Colonic mucosa (tissue), 4 donors: ENCODE results near the gene TLNRD1. TPM values are rescaled to one million over a fixed set of nuclear protein-coding genes. Genes with fewer than 3 reads are reported as not detected.

ENCODE experiments used
- DNase-seq: peaks from one replicate; pipeline ENCODE4 v3.0.0-alpha.2; 2020
- H3K27ac ChIP-seq: fragments of 200-600 bp; one replicate; pipeline ENCODE4 v1.8.0; 2021
- H3K27me3 ChIP-seq: fragments of 200-600 bp; one replicate; pipeline ENCODE4 v1.8.0; 2021
- H3K36me3 ChIP-seq: fragments of 200-600 bp; one replicate; pipeline ENCODE4 v1.8.0; 2021
- H3K4me1 ChIP-seq: fragments of 200-600 bp; one replicate; pipeline ENCODE4 v1.8.0; 2021; ENCODE audit warnings: mild to moderate bottlenecking
- H3K4me3 ChIP-seq: fragments of 200-600 bp; one replicate; pipeline ENCODE4 v1.8.0; 2021
- H3K9ac ChIP-seq, 2 donors: one replicate each; pipeline ENCODE4 v1.7.0; 2013; ENCODE audit warnings: control low read depth in 2 of 2, low read depth in 2 of 2, low read length in 2 of 2
- H3K9me3 ChIP-seq: fragments of 200-600 bp; one replicate; pipeline ENCODE4 v1.8.0; 2021
- intact Hi-C: fragments of 100-400 bp; cut with DNase I; formaldehyde crosslinking; loops from one replicate; pipeline ENCODE4 v1.14.1; 2022
- total RNA-seq, 2 donors: library from RNA; stranded (reverse); fragmentation: NEBNext Ultra II Directional in 1 of 2; extraction: Animal tissue kit (Norgen Biotek cat#: 25700) in 1 of 2; gene quantifications; one replicate each; pipeline ENCODE4 v1.2.1, GENCODE V29; 2021
- TF ChIP-seq, protein P1 (sequence below): fragments of 200-600 bp; IDR thresholded peaks from one replicate; pipeline ENCODE4 v1.8.0; 2022; ENCODE audit warnings: antibody characterized with exemption, mild to moderate bottlenecking
- donor health status: healthy.
- donor health status: DM: no; HTN: no; CAD: no.
- donor health status: DM: no; HTN: no; CAD: no.

The TLNRD1 gene
- total RNA-seq, 2 donors from 2014 or later: 28.5 to 33.3 TPM

DNA sequence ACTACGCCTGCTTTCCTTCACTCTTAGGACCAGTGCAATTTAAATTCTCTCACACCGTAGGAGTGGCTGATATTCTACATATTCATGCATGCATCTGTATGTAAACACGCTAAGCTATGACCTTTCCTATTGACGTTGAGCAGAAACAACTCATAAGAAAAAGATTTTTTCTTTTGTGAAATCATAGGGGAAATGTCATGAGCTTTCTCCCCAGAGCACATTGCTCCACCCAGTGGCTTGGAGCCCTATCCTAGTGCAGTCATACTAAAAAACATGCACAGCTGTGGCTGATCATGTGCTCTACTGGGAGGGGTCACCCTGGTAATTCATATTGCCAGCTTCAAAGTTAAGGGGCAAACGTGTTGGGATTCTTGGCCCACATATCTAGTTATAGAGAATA, 9.3 kb upstream of the TLNRD1 start:
- TF ChIP-seq, protein P1, sequence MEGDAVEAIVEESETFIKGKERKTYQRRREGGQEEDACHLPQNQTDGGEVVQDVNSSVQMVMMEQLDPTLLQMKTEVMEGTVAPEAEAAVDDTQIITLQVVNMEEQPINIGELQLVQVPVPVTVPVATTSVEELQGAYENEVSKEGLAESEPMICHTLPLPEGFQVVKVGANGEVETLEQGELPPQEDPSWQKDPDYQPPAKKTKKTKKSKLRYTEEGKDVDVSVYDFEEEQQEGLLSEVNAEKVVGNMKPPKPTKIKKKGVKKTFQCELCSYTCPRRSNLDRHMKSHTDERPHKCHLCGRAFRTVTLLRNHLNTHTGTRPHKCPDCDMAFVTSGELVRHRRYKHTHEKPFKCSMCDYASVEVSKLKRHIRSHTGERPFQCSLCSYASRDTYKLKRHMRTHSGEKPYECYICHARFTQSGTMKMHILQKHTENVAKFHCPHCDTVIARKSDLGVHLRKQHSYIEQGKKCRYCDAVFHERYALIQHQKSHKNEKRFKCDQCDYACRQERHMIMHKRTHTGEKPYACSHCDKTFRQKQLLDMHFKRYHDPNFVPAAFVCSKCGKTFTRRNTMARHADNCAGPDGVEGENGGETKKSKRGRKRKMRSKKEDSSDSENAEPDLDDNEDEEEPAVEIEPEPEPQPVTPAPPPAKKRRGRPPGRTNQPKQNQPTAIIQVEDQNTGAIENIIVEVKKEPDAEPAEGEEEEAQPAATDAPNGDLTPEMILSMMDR: no peak
- Histone ChIP-seq H3K36me3 (no peaks in the 10 kb centered on the region), H3K27ac (peak overlapping the region; percentile 94), H3K4me3 (no peak overlapping the region), H3K9me3 (no peaks in the 10 kb centered on the region), H3K4me1 (peaks cover 14% of the 10 kb centered on the region), H3K27me3 (no peaks in the 10 kb centered on the region), H3K9ac (no peak overlapping the region)
- DNase-seq: peak; percentile 66
- intact Hi-C loops: no loop called here

DNA sequence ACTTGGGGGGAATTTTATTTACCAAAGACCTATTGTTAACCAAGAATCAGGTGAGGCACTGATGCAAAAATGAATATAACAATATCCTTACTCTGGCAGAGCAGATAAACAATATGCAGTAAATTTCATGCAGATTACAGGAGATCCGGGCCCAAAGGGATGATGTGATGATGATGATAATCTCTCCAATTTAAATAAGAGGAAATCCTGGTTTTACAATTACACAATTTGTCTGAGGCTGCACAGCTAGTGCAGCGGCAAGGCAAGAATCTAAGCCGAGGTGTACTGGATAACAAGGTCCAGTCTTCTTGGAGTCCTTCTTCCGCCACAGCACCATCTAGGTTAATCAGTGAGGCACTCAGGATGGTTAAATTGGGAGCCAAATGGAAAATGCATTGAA, 8.7 kb upstream of the TLNRD1 start:
- no peak overlapping the region for H3K4me3 ChIP-seq
- H3K36me3 ChIP-seq: no peaks in the 10 kb centered on the region
- TF ChIP-seq, protein P1: no peak
- H3K4me1 ChIP-seq: peaks cover 14% of the 10 kb centered on the region
- no peak overlapping the region for H3K27ac ChIP-seq
- no peak for DNase-seq
- no peak overlapping the region for H3K9ac ChIP-seq
- no peaks in the 10 kb centered on the region for H3K27me3 ChIP-seq
- H3K9me3 ChIP-seq: no peaks in the 10 kb centered on the region
- intact Hi-C loops: no loop called here

DNA sequence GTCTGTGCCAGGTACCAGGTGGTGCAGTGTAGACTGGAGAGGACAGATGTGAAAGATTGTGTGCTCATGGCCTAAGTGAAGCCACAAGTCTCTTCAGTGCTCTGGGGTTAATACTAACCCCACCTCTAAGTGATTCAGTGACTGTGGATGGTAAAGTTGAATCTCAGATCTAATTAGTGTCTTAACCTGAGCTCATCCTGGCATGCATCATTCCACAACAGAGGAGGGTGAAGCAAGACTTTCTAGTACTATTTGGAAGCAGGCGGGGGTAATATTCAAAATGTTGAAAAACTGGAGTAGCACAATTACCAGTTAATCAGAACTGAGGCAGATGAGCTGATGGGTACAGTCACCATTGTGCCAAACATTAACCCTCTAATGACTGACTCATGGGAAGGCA, 8.3 kb upstream of the TLNRD1 start:
- no peaks in the 10 kb centered on the region for H3K36me3 ChIP-seq
- peaks cover 14% of the 10 kb centered on the region for H3K4me1 ChIP-seq
- H3K27ac ChIP-seq: no peak overlapping the region
- TF ChIP-seq, protein P1: no peak
- H3K9me3 ChIP-seq: no peaks in the 10 kb centered on the region
- no peaks in the 10 kb centered on the region for H3K27me3 ChIP-seq
- DNase-seq: no peak
- no peak overlapping the region for H3K9ac ChIP-seq
- intact Hi-C loops: no loop called here
- H3K4me3 ChIP-seq: no peak overlapping the region

DNA sequence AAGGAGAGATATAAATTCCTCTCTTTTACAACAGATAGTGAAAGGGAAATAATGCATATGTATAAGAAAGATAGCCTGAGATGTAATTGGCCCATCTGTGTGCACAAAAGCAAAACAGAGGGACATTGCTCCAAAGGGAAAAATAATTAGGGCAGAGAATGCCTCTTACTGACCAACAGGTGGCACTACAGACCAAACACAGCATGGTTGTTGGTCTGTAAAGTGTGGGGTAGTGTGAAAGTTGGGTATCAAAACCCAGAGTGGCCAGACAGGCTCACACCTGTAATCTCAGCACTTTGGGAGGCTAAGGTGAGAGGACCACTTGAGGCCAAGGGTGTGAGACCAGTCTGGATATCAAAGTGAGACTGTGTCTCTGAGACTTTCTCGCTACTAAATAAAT, 4.5 kb upstream of the TLNRD1 start:
- no peak for DNase-seq
- Histone ChIP-seq H3K4me3 (no peak overlapping the region), H3K4me1 (no peaks in the 10 kb centered on the region), H3K9ac (no peak overlapping the region), H3K9me3 (no peaks in the 10 kb centered on the region), H3K36me3 (no peaks in the 10 kb centered on the region), H3K27me3 (no peaks in the 10 kb centered on the region), H3K27ac (no peak overlapping the region)
- intact Hi-C loops: no loop called here
- TF ChIP-seq, protein P1: peak; percentile 24

- no peak overlapping the region for H3K27ac ChIP-seq
- no peak for DNase-seq
- H3K27me3 ChIP-seq: no peaks in the 10 kb centered on the region
- H3K4me3 ChIP-seq: no peak overlapping the region
- H3K9ac ChIP-seq: no peak overlapping the region
- intact Hi-C loops: no loop called here
- peaks cover 2% of the 10 kb centered on the region for H3K4me1 ChIP-seq
- H3K36me3 ChIP-seq: no peaks in the 10 kb centered on the region
- H3K9me3 ChIP-seq: no peaks in the 10 kb centered on the region
- TF ChIP-seq, protein P1: no peak
Measured at GRCh38 chr15:80997692-80998091, 3.0 kb upstream of the TLNRD1 start.

- intact Hi-C loops: no loop called here
- Histone ChIP-seq H3K27ac (peak overlapping the region; percentile 7), H3K9ac (no peak overlapping the region), H3K9me3 (no peaks in the 10 kb centered on the region), H3K4me1 (peaks cover 7% of the 10 kb centered on the region), H3K36me3 (no peaks in the 10 kb centered on the region), H3K27me3 (no peaks in the 10 kb centered on the region), H3K4me3 (no peak overlapping the region)
- TF ChIP-seq, protein P1: no peak
- no peak for DNase-seq
Measured at GRCh38 chr15:80998251-80998650, 2.5 kb upstream of the TLNRD1 start.
